Stimulated activated CD4-positive, alpha-beta T cell treated with anti-CD3 and anti-CD28 coated beads, Interleukin-1b, Interleukin-23, amount 100 ng/mL, for 48 hours (primary cell): ENCODE data around the gene ARL11.
"Not testable (repeated sequence)": the region's sequence is repeated elsewhere in the genome, so short reads cannot be mapped to it uniquely, and the experiment has no call there.

Experiments used
- DNase-seq: peaks from one replicate; pipeline ENCODE4 v3.0.0-alpha.2; 2020

ARL11 gene

DNA sequence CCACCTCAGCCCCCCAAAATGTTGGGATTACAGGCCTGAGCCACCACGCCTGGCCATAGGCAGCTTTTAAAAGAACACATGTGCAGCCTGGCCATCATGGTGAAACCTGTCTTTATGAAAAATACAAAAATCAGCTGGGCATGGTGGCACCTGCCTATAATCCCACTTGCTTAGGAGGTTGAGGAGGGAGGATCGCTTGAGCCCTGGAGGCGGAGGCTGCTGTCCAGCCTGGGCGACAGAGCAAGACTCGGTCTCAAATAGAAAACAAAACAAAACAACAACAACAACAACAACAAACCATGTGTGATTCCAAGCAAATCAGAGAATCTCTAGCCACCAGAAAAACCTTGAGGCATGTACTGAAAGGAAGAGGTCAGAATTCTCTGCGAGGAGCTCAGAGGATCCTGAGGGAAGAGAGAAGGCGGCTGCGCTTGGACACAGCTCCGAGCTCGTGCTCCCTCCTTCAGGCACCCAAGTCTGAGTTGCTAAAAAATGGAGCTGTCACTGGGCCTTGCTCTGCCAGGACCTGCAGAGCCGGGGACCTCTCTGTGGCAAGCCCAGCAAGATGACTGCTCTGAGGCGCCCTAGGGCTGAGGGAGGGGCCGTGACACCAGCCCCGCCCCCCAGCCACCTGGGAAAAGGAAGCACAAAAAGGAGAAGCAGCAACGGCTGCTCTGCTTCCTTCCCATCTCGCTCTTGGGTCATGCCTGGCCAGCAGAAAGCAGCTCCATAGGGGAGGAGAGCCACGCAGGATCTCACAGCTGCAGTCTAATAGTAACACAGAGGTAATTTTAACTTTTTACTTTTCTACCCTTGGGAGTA is at the start of gene ARL11:
ARL11 (plus strand) TSS at position 677 of the 822 bp plus-strand sequence. CDS start 1,941 bp downstream, outside the sequence.
- DNase-seq, result peak; percentile 59

DNA sequence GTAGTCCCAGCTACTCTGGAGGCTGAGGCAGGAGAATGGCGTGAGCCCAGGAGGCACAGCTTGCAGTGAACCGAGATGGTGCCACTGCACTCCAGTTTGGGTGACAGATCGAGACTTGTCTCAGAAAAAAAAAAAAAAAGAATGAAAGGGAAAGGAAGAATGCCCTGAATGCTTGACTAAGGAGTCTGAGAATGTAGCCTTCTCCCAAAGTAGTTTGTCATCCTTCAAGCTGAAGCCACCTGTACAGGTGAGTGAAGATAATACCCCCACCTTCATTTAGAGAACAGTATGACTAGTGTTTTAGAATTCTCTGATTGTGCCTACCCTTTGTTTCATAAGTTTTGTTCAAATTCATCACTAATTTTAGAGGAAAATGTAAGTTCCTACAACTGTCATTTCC is 48.8 kb upstream of the ARL11 start:
- DNase-seq, result no peak

DNA sequence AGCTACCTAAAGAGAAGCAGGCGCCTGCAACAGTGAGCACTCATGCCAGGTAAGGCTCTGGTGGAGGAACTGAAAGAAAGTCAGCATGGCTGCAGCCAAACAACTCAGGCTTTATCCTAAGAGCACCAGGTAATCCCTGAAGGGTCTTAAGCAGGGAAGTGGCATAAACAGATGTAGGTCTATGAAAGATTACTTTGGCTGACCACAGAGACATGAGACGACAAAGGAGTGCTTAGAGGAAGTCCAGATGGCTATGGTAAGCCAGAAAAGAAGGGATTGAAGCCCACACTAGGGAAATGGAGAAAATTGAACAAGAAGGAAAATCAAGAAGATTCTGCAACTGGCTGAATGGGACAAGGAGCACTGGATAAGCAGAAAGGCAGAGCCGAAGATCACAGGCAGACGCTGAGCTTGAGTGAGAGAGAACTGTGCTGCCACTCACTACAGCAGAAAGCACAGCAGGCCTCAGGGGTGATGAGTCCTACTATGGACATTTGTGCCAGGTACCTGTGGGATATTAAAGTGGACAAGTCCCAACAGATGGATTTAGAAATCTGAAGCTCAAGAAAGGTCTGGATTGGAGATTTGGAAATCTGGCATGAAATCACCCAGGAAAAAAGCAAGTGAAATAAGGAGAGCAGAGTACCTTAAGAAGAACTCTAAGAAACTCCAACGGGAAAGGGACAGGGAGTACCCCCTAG is 47.2 kb upstream of the ARL11 start:
- DNase-seq, result no peak

DNA sequence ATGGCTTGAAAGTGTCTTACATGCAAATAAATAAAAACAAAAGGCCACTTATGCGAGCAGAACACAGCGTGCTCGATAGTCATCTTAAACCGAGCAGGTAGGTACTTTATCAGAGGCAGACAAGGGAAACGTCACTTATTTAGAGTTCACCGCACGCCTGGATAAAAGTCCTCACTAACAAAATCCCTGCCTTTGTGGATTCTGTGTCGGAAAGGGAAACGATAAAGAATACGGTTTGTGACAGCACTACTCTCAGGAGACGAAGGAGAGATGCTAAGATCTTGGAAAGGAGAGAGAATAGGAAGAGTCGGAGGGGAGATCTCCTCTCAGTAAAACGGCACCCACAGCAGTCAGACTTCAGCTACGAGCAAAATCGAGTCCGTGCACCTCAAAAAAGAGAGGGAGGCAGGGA is 43.5 kb upstream of the ARL11 start:
- no peak for DNase-seq

DNA sequence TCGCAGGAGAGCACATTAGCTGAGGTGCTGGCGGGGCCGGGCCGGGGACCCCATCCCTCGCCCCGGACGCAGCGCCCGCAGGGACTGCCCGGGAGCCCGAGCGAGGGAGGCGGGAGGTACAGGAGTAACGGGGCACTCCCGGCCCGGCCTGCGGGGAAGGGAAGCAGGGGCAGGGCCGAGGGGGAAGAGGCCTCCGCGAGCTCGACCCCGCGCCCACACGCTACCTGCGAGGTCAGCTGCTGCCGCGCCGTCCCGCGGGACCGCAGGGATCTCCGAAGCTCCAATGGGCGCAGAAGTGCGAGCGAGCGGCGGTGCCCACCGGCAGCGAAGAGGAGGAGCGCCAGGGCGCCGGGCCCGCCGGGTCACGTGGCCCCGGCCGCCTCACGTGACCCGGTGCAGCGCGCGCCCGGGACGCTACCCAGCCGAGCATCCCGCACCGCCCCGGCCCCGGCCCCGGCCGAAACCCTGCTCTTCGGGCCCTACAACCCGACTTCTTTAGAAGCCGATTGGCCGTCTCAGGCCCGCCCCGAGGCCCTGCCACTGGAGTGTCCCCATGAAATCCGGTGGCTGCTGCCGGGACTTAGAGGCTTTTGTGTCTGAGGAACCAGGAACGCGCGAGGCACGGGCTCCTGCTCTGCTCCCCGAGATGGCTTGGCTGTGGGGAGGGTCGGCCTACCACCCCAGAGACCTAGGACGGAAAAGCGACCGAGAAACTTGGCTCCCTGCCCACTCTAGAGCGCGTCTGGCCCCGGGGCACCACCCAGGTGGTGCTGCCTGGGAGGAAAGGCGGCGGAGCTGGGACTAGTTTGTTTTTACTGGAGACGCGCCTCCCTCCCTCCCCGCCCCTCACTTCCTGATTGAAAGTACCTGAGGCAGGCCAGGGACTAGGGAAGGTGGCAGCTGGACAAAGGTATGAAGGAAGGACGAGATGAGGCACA is 42.8 kb upstream of the ARL11 start, which contains the start of gene RCBTB1:
RCBTB1 (minus strand) TSS at position 339 of the 938 bp plus-strand sequence. CDS start 18,279 bp downstream, outside the sequence.
- DNase-seq, result peak; percentile 57

DNA sequence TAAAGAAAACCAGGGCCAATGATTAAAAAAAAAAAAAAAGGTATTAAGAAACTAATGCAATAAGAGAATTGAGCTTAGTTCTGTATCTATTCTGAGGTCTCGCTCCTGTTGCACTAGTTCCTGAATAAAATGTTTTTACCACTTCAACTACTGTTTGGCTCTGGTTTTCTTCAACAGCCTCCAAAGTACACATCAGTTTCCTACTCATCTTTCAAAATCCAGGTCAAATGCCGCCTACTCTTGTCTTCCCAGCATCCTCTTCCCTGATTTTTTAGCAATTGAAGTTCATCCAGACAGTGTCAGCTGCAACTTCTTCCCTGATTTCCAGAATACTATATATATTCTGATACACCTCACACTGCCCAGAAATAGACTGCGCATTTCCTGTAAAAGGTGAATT is 41.6 kb upstream of the ARL11 start:
- DNase-seq, result no peak

DNA sequence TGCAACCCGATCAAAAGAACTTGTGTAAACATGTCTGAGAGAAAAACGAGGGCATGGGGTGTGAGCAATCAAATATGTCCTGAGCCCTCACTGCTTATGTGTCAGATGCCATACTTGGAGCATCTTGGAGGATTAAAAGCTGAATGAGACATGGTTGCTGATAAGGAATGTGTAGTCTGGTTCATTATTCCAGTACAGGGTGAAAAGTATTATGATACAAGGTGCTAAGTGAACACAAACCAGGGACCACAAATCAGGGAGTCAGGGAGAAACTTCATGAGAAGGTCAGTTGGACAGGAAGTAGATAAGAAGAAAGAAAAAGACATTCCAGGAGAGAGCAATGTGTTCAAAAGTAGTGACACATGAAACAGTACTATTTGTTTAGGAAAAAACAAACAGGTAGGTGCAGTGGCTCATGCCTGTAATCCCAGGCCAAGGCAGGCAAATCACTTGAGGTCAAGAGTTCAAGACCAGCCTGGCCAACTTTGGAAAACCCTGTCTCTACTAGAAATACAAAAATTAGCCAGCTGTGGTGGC is 40.9 kb upstream of the ARL11 start:
- DNase-seq, result no peak

DNA sequence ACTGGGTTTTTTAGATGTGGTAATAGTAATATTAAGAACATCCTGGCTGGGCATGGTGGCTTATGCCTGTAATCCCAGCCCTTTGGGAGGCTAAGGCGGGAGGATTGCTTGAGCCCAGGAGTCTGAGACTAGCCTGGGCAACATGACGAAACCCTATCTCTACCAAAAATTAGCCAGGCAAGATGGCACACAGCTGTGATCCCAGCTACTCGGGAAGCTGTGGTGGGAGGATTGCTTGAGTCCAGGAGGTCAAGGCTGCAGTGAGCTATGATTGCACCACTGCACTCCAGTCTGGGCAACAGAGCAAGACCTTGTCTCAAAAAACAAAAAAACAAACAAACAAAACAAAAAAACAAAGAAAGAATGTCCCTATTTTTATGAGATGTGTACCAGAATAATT is 37.6 kb upstream of the ARL11 start:
- not testable (repeated sequence) for DNase-seq

DNA sequence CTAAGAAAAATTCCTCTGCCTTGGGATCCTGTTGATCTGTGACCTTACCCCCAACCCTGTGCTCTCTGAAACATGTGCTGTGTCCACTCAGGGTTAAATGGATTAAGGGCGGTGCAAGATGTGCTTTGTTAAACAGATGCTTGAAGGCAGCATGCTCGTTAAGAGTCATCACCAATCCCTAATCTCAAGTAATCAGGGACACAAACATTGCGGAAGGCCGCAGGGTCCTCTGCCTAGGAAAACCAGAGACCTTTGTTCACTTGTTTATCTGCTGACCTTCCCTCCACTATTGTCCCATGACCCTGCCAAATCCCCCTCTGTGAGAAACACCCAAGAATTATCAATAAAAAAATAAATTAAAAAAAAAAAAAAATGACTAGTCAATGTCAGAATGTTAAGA is 34.4 kb upstream of the ARL11 start:
- DNase-seq, result not testable (repeated sequence)

DNA sequence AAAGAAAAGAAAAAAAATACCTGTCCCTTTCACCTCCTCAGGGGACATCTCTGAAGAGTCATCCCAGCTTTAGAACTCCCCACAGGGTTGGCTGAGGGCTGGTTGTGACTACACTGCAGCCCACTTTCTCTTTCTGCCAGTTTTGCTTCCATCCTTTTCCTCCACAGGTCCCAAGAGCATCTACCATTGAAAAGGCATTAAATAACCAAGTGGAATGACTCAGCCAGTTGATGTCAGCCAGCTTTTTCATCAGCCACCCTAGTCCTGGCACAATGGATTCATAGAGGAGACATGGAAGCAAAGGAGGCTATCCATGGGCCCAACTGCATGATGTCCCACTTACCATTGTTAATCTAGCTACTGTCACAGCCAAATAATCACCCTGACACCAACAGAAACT is 33.7 kb upstream of the ARL11 start:
- no peak for DNase-seq

DNA sequence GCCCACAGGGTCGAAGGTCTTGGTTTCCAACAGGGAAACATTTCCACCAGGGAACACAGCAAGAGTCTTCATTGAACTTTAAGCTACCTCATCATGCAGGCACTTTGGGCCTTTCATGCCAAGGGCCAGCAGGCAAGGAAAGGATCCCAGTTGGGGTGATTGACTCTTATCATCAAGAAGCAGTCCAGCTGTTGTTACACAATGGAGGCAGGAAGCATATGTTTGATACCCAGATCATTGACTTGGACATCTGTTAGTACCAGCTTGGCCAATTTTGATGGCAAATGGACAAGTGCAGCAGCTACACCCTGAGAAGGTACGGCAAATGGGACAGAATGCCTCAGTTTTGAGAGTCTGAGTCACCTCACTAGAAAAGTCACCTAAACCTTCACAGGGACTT is 32.1 kb upstream of the ARL11 start:
- no peak for DNase-seq

DNA sequence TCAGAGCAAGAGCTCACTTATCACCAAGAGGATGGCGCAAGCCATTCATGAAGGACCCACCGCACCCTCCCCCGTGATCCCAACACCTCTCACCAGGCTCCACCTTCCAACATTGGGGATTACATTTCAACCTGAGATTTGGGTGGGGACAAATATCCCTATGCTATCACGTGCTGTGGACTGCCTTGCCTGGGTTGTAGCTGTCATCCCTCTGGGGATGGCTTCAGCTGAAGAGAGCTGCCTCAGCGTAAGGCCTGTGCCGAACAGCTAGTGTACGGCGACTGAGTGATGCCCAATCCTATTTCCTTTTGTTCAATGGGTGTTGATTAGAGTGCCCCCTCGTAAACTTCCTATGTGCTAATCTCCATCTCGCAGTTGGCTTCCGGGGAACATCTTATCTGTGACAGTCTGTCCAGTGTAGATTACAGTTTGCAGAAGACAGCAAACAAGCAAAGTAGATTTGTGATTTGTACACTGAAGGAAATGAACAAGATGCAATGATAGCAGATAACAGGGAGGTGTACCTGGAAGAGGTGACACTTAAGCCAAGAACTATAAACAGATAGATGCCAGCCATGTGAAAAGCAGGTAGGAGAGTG is 31.2 kb upstream of the ARL11 start:
- DNase-seq, result no peak

DNA sequence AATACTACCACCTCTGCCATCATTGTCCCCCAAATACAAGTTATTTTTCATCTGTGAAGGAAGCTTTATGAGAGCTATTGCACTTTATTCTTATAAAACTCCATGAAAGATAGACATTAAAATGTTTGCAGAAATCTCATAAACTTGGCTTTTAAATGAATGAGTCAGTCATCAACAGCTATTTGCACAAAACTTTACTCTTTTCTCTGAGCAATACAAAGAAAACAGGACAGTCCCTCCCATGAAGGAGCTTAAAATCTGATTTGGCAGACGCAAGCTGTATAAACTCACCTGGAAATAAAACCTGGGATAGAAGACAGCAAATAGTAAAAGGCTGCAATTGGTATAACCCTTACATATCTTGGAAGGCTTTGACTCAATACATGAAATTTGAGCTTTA is 26.3 kb upstream of the ARL11 start:
- DNase-seq, result no peak

DNA sequence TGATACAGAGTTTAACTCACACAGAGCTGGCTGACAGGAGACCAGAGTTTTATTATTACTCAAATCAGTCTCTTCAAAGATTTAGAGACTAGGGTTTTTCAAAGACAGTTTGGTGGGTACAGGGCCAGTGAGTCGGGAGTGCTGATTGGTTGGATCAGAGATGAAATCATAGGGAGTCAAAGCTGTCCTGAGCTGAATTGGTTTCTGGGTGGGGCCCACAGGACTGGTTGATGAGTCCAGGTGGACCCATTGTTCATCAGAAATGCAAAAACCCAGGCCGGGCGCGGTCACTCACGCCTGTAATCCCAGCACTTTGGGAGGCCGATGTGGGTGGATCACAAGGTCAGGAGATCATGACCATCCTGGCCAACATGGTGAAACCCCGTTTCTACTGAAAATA is 25.7 kb upstream of the ARL11 start:
- not testable (repeated sequence) for DNase-seq

DNA sequence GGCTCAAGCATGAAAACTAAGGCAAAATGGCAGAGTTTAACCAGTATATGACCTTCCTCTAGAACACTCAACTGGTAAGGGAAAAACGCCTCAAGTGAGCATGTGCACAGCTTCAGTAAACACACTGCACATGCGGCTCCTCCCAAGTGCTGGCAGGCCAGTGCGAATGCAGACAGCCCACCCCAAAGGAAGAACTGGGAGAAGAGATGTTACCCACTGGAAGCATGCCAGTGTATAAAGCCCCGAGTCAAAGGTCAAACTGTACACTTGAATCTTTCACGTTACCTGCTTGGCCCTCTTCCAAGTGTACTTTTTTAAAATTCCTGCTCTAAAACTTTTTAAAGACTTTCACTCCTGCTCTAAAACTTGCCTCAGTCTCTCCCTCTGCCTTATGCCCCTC is 23.7 kb upstream of the ARL11 start:
- DNase-seq, result no peak

DNA sequence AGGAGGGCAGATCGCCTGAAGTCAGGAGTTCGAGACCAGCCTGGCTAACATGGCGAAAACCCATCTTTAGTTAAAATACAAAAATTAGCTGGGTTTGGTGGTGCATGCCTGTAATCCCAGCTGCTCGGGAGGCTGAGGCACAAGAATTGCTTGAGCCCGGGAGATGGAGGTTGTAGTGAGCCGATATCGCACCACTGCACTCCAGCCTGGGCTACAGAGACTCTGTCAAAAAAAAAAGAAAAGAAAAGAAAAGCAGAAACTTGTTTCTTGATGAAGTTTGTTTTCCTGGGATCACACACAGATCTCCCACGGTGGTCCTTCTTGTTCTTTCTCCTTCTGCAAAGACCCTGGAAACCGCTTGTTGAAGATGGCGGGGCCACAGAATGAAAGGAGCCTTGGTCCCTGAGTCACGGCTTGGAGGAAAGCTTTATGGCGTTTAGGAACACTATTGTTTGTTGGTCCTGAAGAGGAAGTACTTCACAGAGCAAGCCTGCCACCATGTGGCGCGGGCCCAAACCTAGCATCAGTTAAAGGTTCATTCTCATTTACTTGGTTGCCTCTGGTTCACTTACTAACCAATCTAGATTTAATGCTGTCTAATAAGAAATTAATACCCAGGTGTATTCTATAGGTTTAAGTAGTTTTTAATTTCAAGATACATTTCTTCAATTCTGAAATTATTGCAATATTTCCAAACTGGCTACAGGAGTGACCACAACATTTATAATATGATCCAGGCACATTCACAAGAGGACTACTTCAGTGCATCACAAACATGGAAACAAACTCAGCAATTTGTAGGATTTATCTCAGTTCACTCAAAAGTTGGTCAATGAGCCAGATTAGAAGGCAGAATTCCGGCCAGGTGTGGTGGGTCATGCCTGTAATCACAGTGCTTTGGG is 21.3 kb upstream of the ARL11 start:
- DNase-seq, result peak; percentile 79

DNA sequence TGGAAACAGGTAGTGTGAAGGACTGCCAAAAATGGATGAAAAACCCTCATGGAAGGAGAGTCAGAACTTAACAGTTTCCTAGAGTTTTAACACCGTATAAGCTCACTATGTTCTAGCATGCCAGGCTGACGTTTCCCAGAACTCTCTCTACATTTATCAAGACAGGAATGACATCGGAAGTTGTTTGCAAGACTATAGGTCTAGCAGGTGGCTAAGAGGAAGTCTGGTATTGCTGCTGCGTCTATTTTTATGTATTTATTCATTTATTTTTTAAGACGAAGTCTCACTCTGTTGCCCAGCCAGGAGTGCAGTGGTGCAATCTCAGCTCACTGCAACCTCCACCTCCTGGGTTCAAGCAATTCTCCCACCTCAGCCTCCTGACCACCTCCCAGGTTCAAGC is 20.5 kb upstream of the ARL11 start:
- no peak for DNase-seq

DNA sequence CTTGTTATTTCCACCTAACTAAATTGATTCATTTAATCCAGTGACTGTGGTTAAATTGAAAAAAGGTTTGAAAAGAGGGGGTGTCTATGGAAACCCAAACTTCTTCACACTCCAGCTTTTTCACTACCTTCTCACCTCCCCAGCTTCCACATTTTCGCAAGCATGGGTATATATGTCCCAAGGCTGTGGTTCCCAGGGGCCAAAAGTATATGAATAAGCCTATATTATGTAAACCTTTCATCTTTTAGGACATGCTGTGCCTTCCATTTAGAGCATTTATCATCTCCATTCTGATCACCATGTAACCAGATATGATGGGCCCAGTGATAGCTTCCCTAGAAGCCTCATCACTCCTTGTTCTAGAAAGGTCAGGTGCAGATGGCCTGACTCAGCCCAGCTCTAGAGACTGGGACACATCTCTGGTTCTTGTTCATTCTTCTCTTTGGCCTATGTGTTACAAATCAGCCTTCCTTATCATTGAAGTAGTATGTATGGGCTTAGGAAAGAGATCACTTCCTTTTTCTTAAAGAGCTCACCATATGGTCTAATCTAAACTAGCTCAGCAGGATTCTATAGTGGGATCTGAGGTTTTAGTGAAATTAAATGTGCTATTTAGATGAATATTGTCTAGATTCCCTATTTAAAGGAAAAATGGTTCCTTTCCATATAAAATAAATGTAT is 19.5 kb upstream of the ARL11 start:
- no peak for DNase-seq

DNA sequence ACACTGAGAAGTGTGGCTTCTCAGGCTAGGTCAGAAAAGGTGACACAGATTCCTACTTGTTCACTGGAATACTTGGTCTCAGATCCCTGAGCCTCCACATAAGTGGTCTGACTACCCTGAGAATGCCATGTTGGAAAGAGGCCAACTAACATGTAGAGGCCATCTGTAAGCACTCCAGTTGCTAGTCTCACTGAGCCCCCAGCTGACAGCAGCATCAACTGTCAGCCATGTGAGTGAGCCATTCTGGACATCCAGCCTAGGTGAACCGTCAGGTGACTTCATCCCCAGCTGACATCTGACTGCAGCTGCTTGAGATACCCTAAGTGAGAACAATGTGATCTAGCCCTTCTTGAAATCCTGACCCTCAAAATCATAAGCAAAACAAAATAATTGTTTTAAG is 18.1 kb upstream of the ARL11 start:
- no peak for DNase-seq

DNA sequence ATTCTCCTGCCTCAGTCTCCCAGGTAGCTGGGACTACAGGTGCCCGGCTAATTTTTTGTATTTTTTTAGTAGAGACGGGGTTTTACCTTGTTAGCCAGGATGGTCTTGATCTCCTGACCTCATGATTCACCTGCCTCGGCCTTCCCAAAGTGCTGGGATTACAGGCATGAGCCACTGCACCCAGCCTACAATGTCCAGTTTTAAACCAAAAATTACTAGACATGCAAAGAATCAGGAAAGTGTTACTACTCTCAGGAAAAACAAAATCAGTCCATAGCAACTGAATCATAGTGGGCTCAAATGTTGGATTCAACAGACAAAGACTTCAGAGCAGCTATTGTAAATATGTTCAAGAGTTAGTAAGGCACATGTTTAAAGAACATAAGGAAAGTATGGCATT is 16.3 kb upstream of the ARL11 start:
- DNase-seq, result not testable (repeated sequence)
